ENCODE data around the gene MSI1. TPM values are rescaled to one million over a fixed set of nuclear protein-coding genes. Genes with fewer than 3 reads are reported as not detected.
A peak's percentile ranks its signal among the peaks of the same experiment; 100 is the strongest.

MSI1 gene
- total and polyA plus RNA-seq, 2 of the 13 experiments (the other 11 are each of a cell fraction or from before 2014, with no cell fraction given) = 0.09 to 0.46 TPM

DNA sequence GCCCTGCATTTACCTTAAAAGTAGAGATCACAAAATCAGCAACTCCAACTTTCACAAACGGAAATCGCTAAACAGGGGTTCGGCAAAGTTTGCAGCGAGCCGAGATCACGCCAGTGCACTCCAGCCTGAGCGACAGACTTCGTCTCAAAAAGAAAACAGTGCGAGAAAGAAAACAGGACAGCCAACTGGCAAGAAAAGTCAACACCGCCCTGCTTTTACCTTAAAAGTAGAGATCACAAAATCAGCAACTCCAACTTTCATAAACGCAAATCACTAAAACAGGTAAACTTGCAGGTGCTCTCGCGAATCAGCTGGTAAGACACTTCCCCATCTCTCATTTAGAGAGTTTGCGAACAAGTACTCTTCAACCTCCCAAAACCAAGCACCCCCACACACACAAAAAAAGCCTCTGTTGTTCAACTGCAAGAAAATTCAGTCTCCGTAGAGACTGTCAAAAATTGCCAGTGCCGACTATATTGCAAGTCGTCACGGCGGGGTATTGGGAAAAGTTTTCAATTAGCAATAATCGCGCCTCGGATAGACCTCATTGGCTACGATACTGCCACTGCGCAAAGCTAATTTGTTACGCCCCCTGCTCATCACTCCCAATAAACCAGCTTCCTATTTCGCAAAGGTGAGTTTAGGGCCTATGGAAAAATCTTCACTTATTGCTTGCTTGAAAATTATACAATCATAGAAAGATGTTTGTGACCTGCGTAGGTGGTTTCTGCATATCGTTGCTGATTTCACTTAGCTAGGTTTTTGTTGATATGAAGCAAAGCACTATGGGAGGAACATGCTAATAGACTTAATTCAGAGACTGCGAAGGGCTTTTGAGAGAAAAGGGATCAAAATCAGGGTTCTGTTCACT lies 76.1 kb downstream of the MSI1 start, which contains the start of gene RNU4-1 (continued):
- TF ChIP-seq ZNF646 (CRISPR knock-in tag; IDR thresholded peaks at IDR 0.05) = no peak
- TF ChIP-seq ZNF556 (CRISPR knock-in tag; IDR thresholded peaks at IDR 0.05; ENCODE audit: borderline replicate concordance) = no peak; the same call in 1 of the 2 replicates
- TF ChIP-seq ZSCAN30 (CRISPR knock-in tag; IDR thresholded peaks at IDR 0.05) = 0 out of 2 replicates have a peak, but pooled peaks have one; percentile 53
- no peak for TF ChIP-seq ZNF781 (CRISPR knock-in tag; IDR thresholded peaks at IDR 0.05; ENCODE audit: borderline replicate concordance, not compliant biosample characterization)
- TF ChIP-seq NR3C1 (CRISPR knock-in tag; IDR thresholded peaks at IDR 0.05) = no peak
- no peak for TF ChIP-seq THAP9 (CRISPR knock-in tag; IDR thresholded peaks at IDR 0.05; ENCODE audit: borderline replicate concordance)
- no peak for TF ChIP-seq FOXO1 (CRISPR knock-in tag; IDR thresholded peaks at IDR 0.05)
- TF ChIP-seq SNAPC2 (CRISPR knock-in tag; IDR thresholded peaks at IDR 0.05) = peak; percentile 100
- TF ChIP-seq ZC3H13 (CRISPR knock-in tag; IDR thresholded peaks at IDR 0.05) = peak; percentile 75
- TF ChIP-seq ZNF274 (CRISPR knock-in tag; IDR thresholded peaks at IDR 0.05) = no peak
- TF ChIP-seq, protein P1, sequence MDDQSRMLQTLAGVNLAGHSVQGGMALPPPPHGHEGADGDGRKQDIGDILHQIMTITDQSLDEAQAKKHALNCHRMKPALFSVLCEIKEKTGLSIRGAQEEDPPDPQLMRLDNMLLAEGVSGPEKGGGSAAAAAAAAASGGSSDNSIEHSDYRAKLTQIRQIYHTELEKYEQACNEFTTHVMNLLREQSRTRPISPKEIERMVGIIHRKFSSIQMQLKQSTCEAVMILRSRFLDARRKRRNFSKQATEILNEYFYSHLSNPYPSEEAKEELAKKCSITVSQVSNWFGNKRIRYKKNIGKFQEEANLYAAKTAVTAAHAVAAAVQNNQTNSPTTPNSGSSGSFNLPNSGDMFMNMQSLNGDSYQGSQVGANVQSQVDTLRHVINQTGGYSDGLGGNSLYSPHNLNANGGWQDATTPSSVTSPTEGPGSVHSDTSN (CRISPR knock-in tag; IDR thresholded peaks at IDR 0.05; ENCODE audit: borderline replicate concordance) = peak; percentile 82
- TF ChIP-seq CEBPB (IDR thresholded peaks at IDR 0.05; ENCODE audit: borderline replicate concordance, low read depth, low read length) = peak; percentile 21; the same call in 1 of the 2 replicates
- TF ChIP-seq DBP (CRISPR knock-in tag; IDR thresholded peaks at IDR 0.05; ENCODE audit: not compliant biosample characterization) = peak; percentile 78
- TF ChIP-seq TBL1XR1 (IDR thresholded peaks at IDR 0.05; ENCODE audit: borderline replicate concordance, low read length, partially characterized antibody) = no peak
